Suprapubic skin (tissue), 4 donors: ENCODE data around the gene MEIOSIN. TPM values are rescaled to one million over a fixed set of nuclear protein-coding genes. Genes with fewer than 3 reads are reported as not detected.

Source experiments
- DNase-seq, 2 donors: peaks; one replicate each; pipeline ENCODE4 v3.0.0-alpha.2; 2019; ENCODE audit warnings: low spot score in 2 of 2
- H3K27ac ChIP-seq: fragments of 200-600 bp; sonication (generic); one replicate; pipeline ENCODE4 v1.5.1; 2019
- H3K27me3 ChIP-seq: fragments of 200-600 bp; sonication (generic); one replicate; pipeline ENCODE4 v1.5.1; 2019
- H3K36me3 ChIP-seq: fragments of 200-600 bp; sonication (generic); one replicate; pipeline ENCODE4 v1.5.1; 2019
- H3K4me1 ChIP-seq: fragments of 200-600 bp; sonication (generic); one replicate; pipeline ENCODE4 v1.5.1; 2019
- H3K4me3 ChIP-seq: fragments of 200-600 bp; sonication (generic); one replicate; pipeline ENCODE4 v1.5.1; 2019; ENCODE audit warnings: mild to moderate bottlenecking
- H3K9me3 ChIP-seq: fragments of 200-600 bp; sonication (generic); one replicate; pipeline ENCODE4 v1.5.1; 2019
- EP300 ChIP-seq: sonication (generic); formaldehyde crosslinking; IDR thresholded peaks from one replicate; pipeline ENCODE4 v1.6.1; 2017; ENCODE audit warnings: antibody characterized with exemption
- POLR2A ChIP-seq, 2 donors: fragments of 450-650 bp; IDR thresholded peaks; one replicate each; pipeline ENCODE4 v1.6.1; 2017; ENCODE audit warnings: antibody characterized with exemption in 2 of 2, mild to moderate bottlenecking in 2 of 2, moderate library complexity in 2 of 2
- POLR2AphosphoS5 ChIP-seq, 3 donors: sonication (generic); formaldehyde crosslinking; IDR thresholded peaks; one replicate each; pipeline ENCODE4 v1.6.1; 2017; ENCODE audit warnings: antibody characterized with exemption in 3 of 3
- WGBS: methylation state at CpG from one replicate; pipeline ENCODE4 v1.1.5; 2018; 5-methylcytosine and 5-hydroxymethylcytosine counted together
- total RNA-seq, 4 donors: library from RNA; depleted of rRNA; stranded (reverse); fragments of >200 nt; gene quantifications; one replicate each; pipeline ENCODE4 v1.1.0, GENCODE V29; 2016
- TF ChIP-seq, protein P1 (sequence below), 2 donors: fragments of 200-600 bp in 1 of 2; fragments of 450-650 bp in 1 of 2; sonication (generic) in 1 of 2; IDR thresholded peaks; one replicate each; pipeline ENCODE4 v1.5.1; 2016 to 2019; ENCODE audit warnings: antibody characterized with exemption in 2 of 2, mild to moderate bottlenecking in 1 of 2, moderate library complexity in 1 of 2

The MEIOSIN gene
- total RNA-seq, 4 donors from 2014 or later: not detected

DNA sequence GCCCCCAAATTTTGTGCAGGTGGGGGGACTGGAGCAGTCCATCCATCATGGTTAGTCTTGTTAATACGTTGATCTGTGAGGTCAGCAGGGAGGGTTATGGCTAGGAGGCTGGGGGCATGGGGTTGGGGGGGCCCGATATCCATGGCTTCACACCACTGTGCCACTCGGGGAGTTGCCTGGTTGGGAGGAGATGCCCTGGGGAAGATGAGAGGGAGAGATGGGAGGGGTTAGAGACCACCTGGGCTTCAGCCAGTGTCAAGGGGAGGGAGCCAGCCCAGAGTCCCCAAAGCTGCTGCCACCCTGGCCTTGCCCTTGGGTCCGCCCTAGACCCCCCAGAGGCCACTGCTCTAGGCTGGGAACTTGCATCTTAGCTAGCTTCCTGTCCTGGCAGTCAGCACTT, 50.9 kb downstream of the MEIOSIN start:
- TF ChIP-seq POLR2AphosphoS5 (IDR thresholded peaks at IDR 0.05): no peak
- TF ChIP-seq POLR2A (IDR thresholded peaks at IDR 0.05): no peak
- no peak for TF ChIP-seq EP300
- TF ChIP-seq, protein P1, sequence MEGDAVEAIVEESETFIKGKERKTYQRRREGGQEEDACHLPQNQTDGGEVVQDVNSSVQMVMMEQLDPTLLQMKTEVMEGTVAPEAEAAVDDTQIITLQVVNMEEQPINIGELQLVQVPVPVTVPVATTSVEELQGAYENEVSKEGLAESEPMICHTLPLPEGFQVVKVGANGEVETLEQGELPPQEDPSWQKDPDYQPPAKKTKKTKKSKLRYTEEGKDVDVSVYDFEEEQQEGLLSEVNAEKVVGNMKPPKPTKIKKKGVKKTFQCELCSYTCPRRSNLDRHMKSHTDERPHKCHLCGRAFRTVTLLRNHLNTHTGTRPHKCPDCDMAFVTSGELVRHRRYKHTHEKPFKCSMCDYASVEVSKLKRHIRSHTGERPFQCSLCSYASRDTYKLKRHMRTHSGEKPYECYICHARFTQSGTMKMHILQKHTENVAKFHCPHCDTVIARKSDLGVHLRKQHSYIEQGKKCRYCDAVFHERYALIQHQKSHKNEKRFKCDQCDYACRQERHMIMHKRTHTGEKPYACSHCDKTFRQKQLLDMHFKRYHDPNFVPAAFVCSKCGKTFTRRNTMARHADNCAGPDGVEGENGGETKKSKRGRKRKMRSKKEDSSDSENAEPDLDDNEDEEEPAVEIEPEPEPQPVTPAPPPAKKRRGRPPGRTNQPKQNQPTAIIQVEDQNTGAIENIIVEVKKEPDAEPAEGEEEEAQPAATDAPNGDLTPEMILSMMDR (IDR thresholded peaks at IDR 0.05): no peak
- 89% methylated on average over 4 of the region's 4 CpGs for WGBS
- Histone ChIP-seq H3K27ac (peak overlapping the region; percentile 84), H3K4me3 (no peak overlapping the region), H3K9me3 (no peaks in the 10 kb centered on the region), H3K27me3 (no peaks in the 10 kb centered on the region), H3K4me1 (peaks cover 61% of the 10 kb centered on the region), H3K36me3 (peaks cover 35% of the 10 kb centered on the region)
- no peak for DNase-seq

DNA sequence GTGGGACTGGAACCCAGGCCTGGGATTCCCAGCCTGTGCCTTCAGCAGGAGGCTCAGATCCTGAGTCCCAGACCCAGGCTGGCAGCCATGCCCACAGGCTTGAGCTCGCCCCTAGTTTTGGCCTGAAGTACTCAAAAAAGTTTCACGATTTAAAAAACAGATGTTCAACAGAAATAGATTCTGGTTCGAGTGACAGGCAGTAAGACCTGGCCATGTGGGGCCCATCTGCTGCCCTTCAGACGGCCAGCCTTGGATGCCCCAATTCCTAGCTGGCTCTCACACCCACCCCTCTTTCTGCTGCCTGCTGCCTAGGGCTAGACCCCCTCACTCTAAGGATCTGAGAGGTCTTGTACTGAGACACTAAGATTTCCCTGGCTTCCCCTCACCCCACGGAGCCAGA, 51.9 kb downstream of the MEIOSIN start:
- TF ChIP-seq POLR2A (IDR thresholded peaks at IDR 0.05) (no peak), EP300 (no peak), POLR2AphosphoS5 (IDR thresholded peaks at IDR 0.05) (no peak)
- TF ChIP-seq, protein P1 (IDR thresholded peaks at IDR 0.05): no peak
- no peaks in the 10 kb centered on the region for H3K27me3 ChIP-seq
- no peak overlapping the region for H3K4me3 ChIP-seq
- no peaks in the 10 kb centered on the region for H3K9me3 ChIP-seq
- 68% methylated on average over 5 of the region's 5 CpGs for WGBS
- H3K36me3 ChIP-seq: peaks cover 44% of the 10 kb centered on the region
- no peak for DNase-seq
- peak overlapping the region; percentile 84 for H3K27ac ChIP-seq
- peaks cover 51% of the 10 kb centered on the region for H3K4me1 ChIP-seq

GRCh38 chr19:45785781-45786532, 52.7 kb downstream of the MEIOSIN start:
- Histone ChIP-seq H3K27me3 (no peaks in the 10 kb centered on the region), H3K27ac (no peak overlapping the region), H3K4me3 (no peak overlapping the region), H3K4me1 (peaks cover 49% of the 10 kb centered on the region), H3K36me3 (peaks cover 44% of the 10 kb centered on the region), H3K9me3 (no peaks in the 10 kb centered on the region)
- TF ChIP-seq POLR2AphosphoS5 (IDR thresholded peaks at IDR 0.05) (no peak), POLR2A (IDR thresholded peaks at IDR 0.05) (no peak), EP300 (no peak)
- TF ChIP-seq, protein P1 (IDR thresholded peaks at IDR 0.05): no peak
- no peak for DNase-seq
- 80% methylated on average over 29 of the region's 57 CpGs for WGBS

DNA sequence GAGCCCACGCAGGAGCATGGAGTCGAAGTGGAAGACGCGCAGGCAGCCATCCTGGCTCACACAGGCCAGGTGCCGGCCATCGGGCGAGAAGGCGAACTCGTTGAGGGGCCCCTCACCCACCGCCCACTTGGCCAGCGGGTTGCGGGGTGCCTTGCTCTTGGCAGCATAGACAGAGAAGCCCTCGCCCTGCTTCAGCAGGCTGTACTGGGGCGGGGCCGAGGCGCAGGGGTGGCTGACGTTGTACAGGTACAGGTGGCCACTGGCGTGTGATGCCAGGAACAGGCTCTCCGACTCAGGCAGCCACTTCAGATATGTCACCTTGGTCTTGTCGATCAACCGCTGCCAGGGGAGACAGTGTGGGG, 53.3 kb downstream of the MEIOSIN start:
- Histone ChIP-seq H3K36me3 (peaks cover 44% of the 10 kb centered on the region), H3K27me3 (no peaks in the 10 kb centered on the region), H3K4me3 (no peak overlapping the region), H3K27ac (no peak overlapping the region), H3K9me3 (no peaks in the 10 kb centered on the region), H3K4me1 (peaks cover 49% of the 10 kb centered on the region)
- 100% methylated on average over 5 of the region's 21 CpGs for WGBS
- DNase-seq: no peak
- TF ChIP-seq POLR2A (IDR thresholded peaks at IDR 0.05) (no peak), EP300 (no peak), POLR2AphosphoS5 (IDR thresholded peaks at IDR 0.05) (no peak)
- TF ChIP-seq, protein P1 (IDR thresholded peaks at IDR 0.05): no peak

DNA sequence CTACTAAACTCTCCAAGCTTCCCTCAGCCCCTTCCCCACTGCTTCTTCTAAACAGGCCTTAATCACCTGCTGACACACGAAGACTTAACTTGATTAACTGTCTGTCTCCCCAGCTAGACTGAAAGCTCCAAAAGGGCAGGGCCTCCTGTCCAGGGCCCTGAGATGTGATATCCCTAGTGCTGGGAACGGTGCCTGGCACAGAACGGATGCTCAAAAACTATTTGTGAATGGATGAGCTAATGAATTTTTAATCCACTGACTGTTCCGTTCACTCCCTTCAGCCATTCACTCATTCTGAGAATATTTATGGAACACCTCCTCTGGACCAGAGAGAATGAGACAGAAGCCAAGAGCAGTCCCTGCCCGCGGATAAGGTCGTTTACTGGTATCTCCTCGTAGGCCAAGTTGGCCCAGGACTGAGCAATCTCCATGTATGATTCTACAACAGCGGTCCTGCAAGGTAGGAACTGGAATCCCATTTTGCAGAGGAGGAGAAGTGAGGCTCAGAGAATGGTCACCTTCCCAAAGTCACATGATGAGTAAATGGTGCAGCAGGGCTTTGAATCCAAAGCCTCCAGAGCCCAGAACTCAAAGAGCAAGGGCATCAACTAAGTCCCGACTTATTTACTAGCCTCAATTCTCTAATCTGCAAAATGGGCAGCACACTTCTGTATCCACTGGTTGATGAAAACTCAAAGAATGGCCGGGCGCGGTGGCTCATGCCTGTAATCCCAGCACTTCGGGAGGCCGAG, 56.0 kb downstream of the MEIOSIN start:
- Histone ChIP-seq H3K27ac (no peak overlapping the region), H3K4me3 (no peak overlapping the region), H3K4me1 (peaks cover 37% of the 10 kb centered on the region), H3K36me3 (peaks cover 44% of the 10 kb centered on the region), H3K27me3 (no peaks in the 10 kb centered on the region), H3K9me3 (no peaks in the 10 kb centered on the region)
- DNase-seq: no peak
- WGBS: 89% methylated on average over 15 of the region's 15 CpGs
- TF ChIP-seq EP300: no peak
- TF ChIP-seq POLR2A (IDR thresholded peaks at IDR 0.05): no peak
- TF ChIP-seq, protein P1 (IDR thresholded peaks at IDR 0.05): no peak
- no peak for TF ChIP-seq POLR2AphosphoS5 (IDR thresholded peaks at IDR 0.05)
